ENCODE data around the gene VENTX. TPM values are rescaled to one million over a fixed set of nuclear protein-coding genes. Genes with fewer than 3 reads are reported as not detected.

The VENTX gene
- total RNA-seq, 3 donors from 2014 or later, result 0.09 to 1.2 (median 0.36) TPM

GRCh38 chr10:133226251-133226808 lies 11.3 kb upstream of the VENTX start:
- Histone ChIP-seq H3K4me3 (no peak overlapping the region), H3K36me3 (ENCODE audit: low read depth) (no peaks in the 10 kb centered on the region), H3K4me1 (ENCODE audit: low read depth) (no peaks in the 10 kb centered on the region), H3K9me3 (no peaks in the 10 kb centered on the region)
- no peak for TF ChIP-seq CTCF (IDR thresholded peaks at IDR 0.05)
- intact Hi-C loops (cut with DNase I, micrococcal nuclease), result no loop called here
- DNase-seq, result no peak
- no peak for ATAC-seq

- Histone ChIP-seq H3K4me1 (ENCODE audit: low read depth) (no peaks in the 10 kb centered on the region), H3K4me3 (no peak overlapping the region), H3K36me3 (ENCODE audit: low read depth) (no peaks in the 10 kb centered on the region), H3K9me3 (no peaks in the 10 kb centered on the region)
- no peak for ATAC-seq
- intact Hi-C loops (cut with DNase I, micrococcal nuclease), result no loop called here
- DNase-seq, result no peak
- TF ChIP-seq CTCF (IDR thresholded peaks at IDR 0.05), result no peak
Measured at GRCh38 chr10:133227256-133227655, 10.4 kb upstream of the VENTX start.

GRCh38 chr10:133229265-133230043 lies 8.2 kb upstream of the VENTX start:
- H3K4me1 ChIP-seq (ENCODE audit: low read depth), result no peaks in the 10 kb centered on the region
- H3K9me3 ChIP-seq, result no peaks in the 10 kb centered on the region
- intact Hi-C loops (cut with DNase I, micrococcal nuclease), result no loop called here
- no peaks in the 10 kb centered on the region for H3K36me3 ChIP-seq (ENCODE audit: low read depth)
- no peak overlapping the region for H3K4me3 ChIP-seq
- no peak for DNase-seq
- no peak for ATAC-seq
- no peak for TF ChIP-seq CTCF (IDR thresholded peaks at IDR 0.05)

GRCh38 chr10:133230044-133230361 lies 7.7 kb upstream of the VENTX start, which contains the start of gene UTF1:
TSS of gene UTF1 (plus strand) at chr10:133230217. CDS start at chr10:133230289, 72 bp downstream.
- DNase-seq, result no peak
- ATAC-seq, result no peak
- TF ChIP-seq CTCF (IDR thresholded peaks at IDR 0.05), result no peak
- Histone ChIP-seq H3K36me3 (ENCODE audit: low read depth) (no peaks in the 10 kb centered on the region), H3K4me1 (ENCODE audit: low read depth) (no peaks in the 10 kb centered on the region), H3K9me3 (no peaks in the 10 kb centered on the region), H3K4me3 (no peak within 1 kb of the TSS)
- intact Hi-C loops (cut with DNase I, micrococcal nuclease), result no loop called here

- H3K4me3 ChIP-seq, result no peak overlapping the region
- H3K9me3 ChIP-seq, result no peaks in the 10 kb centered on the region
- H3K36me3 ChIP-seq (ENCODE audit: low read depth), result no peaks in the 10 kb centered on the region
- intact Hi-C loops (cut with DNase I, micrococcal nuclease), result no loop called here
- DNase-seq, result peak in 1 of 3 donors; percentile 21
- H3K4me1 ChIP-seq (ENCODE audit: low read depth), result no peaks in the 10 kb centered on the region
- peak; percentile 45 for ATAC-seq
- no peak for TF ChIP-seq CTCF (IDR thresholded peaks at IDR 0.05)
Measured at GRCh38 chr10:133230387-133231195, 7.1 kb upstream of the VENTX start.

Measured in mucosa of descending colon (tissue), 3 donors.